Endothelial cell of umbilical vein (primary cell): ENCODE measurements around the gene GAL3ST2. TPM values are rescaled to one million over a fixed set of nuclear protein-coding genes. Genes with fewer than 3 reads are reported as not detected.

ENCODE experiments used
- BruUV-seq: library from RNA; stranded (reverse); fragments of 400-500 nt; replicated peaks from 2 replicates; lab custom pipeline; 2021; lab: Mats Ljungman, UMichigan
- CTCF ChIA-PET: fragments of 300-600, 350-600 bp; sonication (Branson Sonifier 250); formaldehyde crosslinking; loops from one replicate; lab custom pipeline; 2021; ENCODE audit warnings: antibody characterized with exemption, inconsistent platforms; lab: Charles Lee
- POLR2A ChIA-PET: fragments of 300-600, 350-600 bp; sonication (Branson Sonifier 250); formaldehyde crosslinking; loops from one replicate; lab custom pipeline; 2021; ENCODE audit warnings: antibody characterized with exemption, inconsistent platforms; lab: Charles Lee
- DNase-seq: peaks from one replicate; pipeline ENCODE4 v3.0.0-alpha.2; 2011; ENCODE audit warnings: low read depth, low spot score
- FAIRE-seq: peaks from 2 replicates; lab custom pipeline; 2011; peaks lifted over from hg19 to GRCh38; lab: Jason Lieb, UNC
- H2AFZ ChIP-seq: 2 replicates; pipeline ENCODE4 v1.6.0; 2012; ENCODE audit warnings: low read depth, low read length, control low read depth, inconsistent platforms
- H3K27ac ChIP-seq: 2 replicates; pipeline ENCODE4 v1.5.1; 2011; ENCODE audit warnings: low read depth, mild to moderate bottlenecking, control low read depth, low read length, moderate library complexity; ENCODE audit not compliant: insufficient read depth
- H3K27me3 ChIP-seq, 2 experiments: 2 replicates each; pipeline versions ENCODE4 v1.6.0 to v1.6.1; 2011; ENCODE audit warnings: low read length in 2 of 2, mixed read lengths in 1 of 2; ENCODE audit not compliant: control insufficient read depth in 2 of 2, insufficient read depth in 2 of 2
- H3K36me3 ChIP-seq, 2 experiments: 2 replicates in 1 of 2; 3 replicates in 1 of 2; pipeline ENCODE4 v1.5.1; 2011; ENCODE audit warnings: low read length in 2 of 2, mild to moderate bottlenecking in 1 of 2, moderate library complexity in 1 of 2; ENCODE audit not compliant: control insufficient read depth in 2 of 2, insufficient read depth in 2 of 2; ENCODE audit errors: extremely low read depth in 1 of 2
- H3K4me1 ChIP-seq: 3 replicates; pipeline ENCODE4 v1.5.1; 2011; ENCODE audit warnings: mild to moderate bottlenecking, low read length; ENCODE audit not compliant: control insufficient read depth, insufficient read depth; ENCODE audit errors: extremely low read depth
- H3K4me2 ChIP-seq: 2 replicates; pipeline ENCODE4 v1.6.1; 2011; ENCODE audit warnings: low read length, control low read depth, mixed read lengths; ENCODE audit not compliant: insufficient read depth
- H3K4me3 ChIP-seq, 3 experiments: fragments of 200-600 bp in 1 of 3; sonication (generic), shearing (Covaris generic) in 1 of 3; replicated peaks in 1 of 3; 2 replicates each; pipeline ENCODE4 v1.5.1; 2011 to 2016; ENCODE audit warnings: control low read depth in 3 of 3, low read length in 3 of 3, mild to moderate bottlenecking in 2 of 3, inconsistent platforms in 1 of 3, low read depth in 1 of 3, moderate library complexity in 1 of 3; ENCODE audit not compliant: insufficient read depth in 1 of 3
- H3K79me2 ChIP-seq: 2 replicates; pipeline ENCODE4 v1.6.0; 2012; ENCODE audit warnings: low read length, inconsistent platforms; ENCODE audit not compliant: control insufficient read depth, insufficient read depth
- H3K9ac ChIP-seq: replicated peaks from 2 replicates; pipeline ENCODE3; 2011; ENCODE audit warnings: low read length, control low read depth; ENCODE audit not compliant: insufficient read depth; ENCODE audit errors: extremely low read depth
- H3K9me1 ChIP-seq: replicated peaks from 3 replicates; pipeline ENCODE4 v1.6.0; 2011; ENCODE audit warnings: mild to moderate bottlenecking, low read length; ENCODE audit not compliant: control insufficient read depth, insufficient read depth; ENCODE audit errors: extremely low read depth
- H3K9me3 ChIP-seq: replicated peaks from 2 replicates; pipeline ENCODE4 v1.5.1; 2012; ENCODE audit warnings: low read length, inconsistent platforms; ENCODE audit not compliant: control insufficient read depth, insufficient read depth
- H4K20me1 ChIP-seq: replicated peaks from 2 replicates; pipeline ENCODE3; 2011; ENCODE audit warnings: mild to moderate bottlenecking, low read length; ENCODE audit not compliant: control insufficient read depth, insufficient read depth; ENCODE audit errors: extremely low read depth
- CTCF ChIP-seq, 2 donors: IDR thresholded peaks; 1 replicate in 1 of 2; 2 replicates in 1 of 2; pipeline ENCODE4 v1.5.1; 2011; ENCODE audit warnings: low read length in 2 of 2, mild to moderate bottlenecking in 2 of 2, moderate library complexity in 2 of 2, control low read depth in 1 of 2, inconsistent platforms in 1 of 2, low read depth in 1 of 2; ENCODE audit not compliant: insufficient read depth in 1 of 2; ENCODE audit errors: extremely low read depth in 1 of 2
- EZH2 ChIP-seq: IDR thresholded peaks from 2 replicates; pipeline ENCODE4 v1.6.1; 2012; ENCODE audit warnings: borderline replicate concordance, low read depth, mild to moderate bottlenecking, moderate library complexity, low read length, inconsistent platforms; ENCODE audit not compliant: severe bottlenecking
- FOS ChIP-seq: IDR thresholded peaks from 2 replicates; pipeline ENCODE4 v1.6.1; 2011; ENCODE audit warnings: mild to moderate bottlenecking, low read length, moderate library complexity, borderline replicate concordance; ENCODE audit not compliant: insufficient read depth
- GATA2 ChIP-seq: IDR thresholded peaks from 2 replicates; pipeline ENCODE4 v1.7.0; 2011; ENCODE audit warnings: low read depth, mild to moderate bottlenecking, moderate library complexity, mixed read lengths, low read length; ENCODE audit not compliant: insufficient read length, insufficient read depth
- JUN ChIP-seq: IDR thresholded peaks from 2 replicates; pipeline ENCODE4 v1.6.1; 2011; ENCODE audit warnings: borderline replicate concordance, low read depth; ENCODE audit not compliant: insufficient read length, insufficient read depth
- MAX ChIP-seq: IDR thresholded peaks from 2 replicates; pipeline ENCODE4 v1.6.1; 2011; ENCODE audit not compliant: insufficient read depth, insufficient read length
- MYC ChIP-seq: IDR thresholded peaks from one replicate; pipeline ENCODE4 v1.6.1; 2011; ENCODE audit warnings: mild to moderate bottlenecking, low read depth, low read length
- POLR2A ChIP-seq: IDR thresholded peaks from 2 replicates; pipeline ENCODE4 v1.6.1; 2012; ENCODE audit warnings: low read depth, mild to moderate bottlenecking, control low read depth, low read length
- POLR2AphosphoS5 ChIP-seq: IDR thresholded peaks from 2 replicates; pipeline ENCODE4 v1.6.1; 2012; ENCODE audit warnings: low read depth, mild to moderate bottlenecking, control low read depth, low read length, moderate library complexity; ENCODE audit not compliant: insufficient read depth
- dilution Hi-C: fragments of 300-500 bp; cut with MboI; formaldehyde crosslinking; loops from one replicate; pipeline ENCODE4 v1.15.0; 2019; ENCODE audit warnings: low sequenced_read_pairs; ENCODE audit not compliant: extremely low pct_ligation_motif_present
- intact Hi-C: fragments of 100-400 bp; cut with micrococcal nuclease; formaldehyde crosslinking; loops from one replicate; pipeline ENCODE4 v1.10.0; 2022
- polyA plus RNA-seq, 4 experiments: library from polyadenylated mRNA; depleted of rRNA in 3 of 4; stranded (reverse) in 3 of 4; unstranded in 1 of 4; fragments of >200 nt; gene quantifications; 2 replicates each; pipeline versions ENCODE4 v1.2.1 to v1.2.3, GENCODE V29; 2011 to 2012; ENCODE audit warnings: missing spikeins in 1 of 4
- total RNA-seq: library from RNA; stranded (reverse); gene quantifications from 2 replicates; pipeline ENCODE4 v1.2.3, GENCODE V29; 2021

GAL3ST2 gene
- total and polyA plus RNA-seq, 2 donors (not counting 3 experiments of a cell fraction or from before 2014, with no cell fraction given) = not detected

GRCh38 chr2:241834527-241835210 lies 58.0 kb downstream of the GAL3ST2 start:
- dilution Hi-C loops (no loop called here), intact Hi-C loops (no loop called here)
- FAIRE-seq = no peak
- H3K9ac ChIP-seq = no peak overlapping the region
- POLR2A ChIA-PET = no interaction called here
- CTCF ChIA-PET = no interaction called here
- H3K9me3 ChIP-seq = no peaks in the 10 kb centered on the region
- H3K4me1 ChIP-seq = no peaks in the 10 kb centered on the region
- H2AFZ ChIP-seq = no peak overlapping the region
- H3K79me2 ChIP-seq = no peaks in the 10 kb centered on the region
- H4K20me1 ChIP-seq = no peaks in the 10 kb centered on the region
- H3K27me3 ChIP-seq = peaks cover 18 to 33% of the 10 kb centered on the region in 2 experiments
- DNase-seq = no peak
- no TSS peak for BruUV-seq
- H3K4me3 ChIP-seq = no peak overlapping the region
- H3K36me3 ChIP-seq = no peaks in the 10 kb centered on the region
- no peak overlapping the region for H3K4me2 ChIP-seq
- TF ChIP-seq CTCF (IDR thresholded peaks at IDR 0.05; ENCODE audit: extremely low read depth in 1 of 2, insufficient read depth in 1 of 2, low read depth in 1 of 2, low read length in 2 of 2) (no peak), POLR2AphosphoS5 (no peak), GATA2 (no peak), MAX (no peak), FOS (no peak), POLR2A (no peak), MYC (no peak), EZH2 (no peak), JUN (no peak)
- no peaks in the 10 kb centered on the region for H3K9me1 ChIP-seq
- no peak overlapping the region for H3K27ac ChIP-seq
